Measurements from ENCODE around the gene IFNG-AS1. TPM values are rescaled to one million over a fixed set of nuclear protein-coding genes. Genes with fewer than 3 reads are reported as not detected.

IFNG-AS1 gene
- total RNA-seq, 2 experiments from 2014 or later: 15.7 to 36.8 TPM

- no peak overlapping the region for H3K4me3 ChIP-seq (ENCODE audit: low read depth, low read length, poor library complexity, severe bottlenecking)
- H4K20me1 ChIP-seq (ENCODE audit: insufficient read depth, low read length): no peaks in the 10 kb centered on the region
- H3K79me2 ChIP-seq (ENCODE audit: insufficient read depth, low read depth, low read length): no peaks in the 10 kb centered on the region
- peaks cover 5% of the 10 kb centered on the region; the same call in 1 of the 2 replicates for H3K36me3 ChIP-seq (ENCODE audit: insufficient read depth, low read length)
- H2AFZ ChIP-seq (ENCODE audit: low read length): no peak overlapping the region
- peak; percentile 68 for DNase-seq (ENCODE audit: low spot score)
- TF ChIP-seq CTCF (conservative IDR thresholded peaks at IDR 0.05; ENCODE audit: low read length) (peak; percentile 99), EZH2phosphoT487 (IDR thresholded peaks at IDR 0.05; ENCODE audit: borderline replicate concordance, low read depth, low read length) (no peak)
- H3K4me1 ChIP-seq (ENCODE audit: insufficient read depth, low read length, poor library complexity, severe bottlenecking): no peaks in the 10 kb centered on the region
- BruUV-seq (replicated peaks): TSS peak; percentile 3
- no peak overlapping the region for H3K4me2 ChIP-seq (ENCODE audit: low read length)
- no peak overlapping the region for H3K27ac ChIP-seq (ENCODE audit: low read depth, low read length, poor library complexity, severe bottlenecking)
- POLR2A ChIA-PET: interaction anchor here (0.5 to 0.7 kb wide), 3 partner anchors 231 to 554 kb away, joined by 3 to 4 read pairs (median 3); no protein-coding TSS in a partner anchor
- CTCF ChIA-PET (ENCODE audit: unreplicated experiment): no interaction called here
- no peaks in the 10 kb centered on the region for H3K9me3 ChIP-seq (ENCODE audit: low read length)
- no peaks in the 10 kb centered on the region for H3K9me2 ChIP-seq (ENCODE audit: insufficient read depth, low read length)
- intact Hi-C loops (cut with micrococcal nuclease; ENCODE audit: unreplicated experiment): loop anchor here (1.0 to 2.0 kb wide), 2 partner anchors 182 to 278 kb away; no protein-coding TSS in a partner anchor
Observed at GRCh38 chr12:68040450-68041075, 51.3 kb downstream of the IFNG-AS1 start.

- intact Hi-C loops (cut with micrococcal nuclease; ENCODE audit: unreplicated experiment): no loop called here
- POLR2A ChIA-PET: interaction anchor here (0.5 kb wide), 1 partner anchor 739 kb away, joined by 4 read pairs; no protein-coding TSS in a partner anchor
- H2AFZ ChIP-seq (ENCODE audit: low read length): no peak overlapping the region
- DNase-seq (ENCODE audit: low spot score): peak; percentile 22
- H3K36me3 ChIP-seq (ENCODE audit: insufficient read depth, low read length): no peaks in the 10 kb centered on the region
- no peaks in the 10 kb centered on the region for H3K9me2 ChIP-seq (ENCODE audit: insufficient read depth, low read length)
- no peak overlapping the region for H3K4me2 ChIP-seq (ENCODE audit: low read length)
- CTCF ChIA-PET (ENCODE audit: unreplicated experiment): no interaction called here
- no TSS peak for BruUV-seq (replicated peaks)
- no peaks in the 10 kb centered on the region for H4K20me1 ChIP-seq (ENCODE audit: insufficient read depth, low read length)
- H3K4me3 ChIP-seq (ENCODE audit: low read depth, low read length, poor library complexity, severe bottlenecking): no peak overlapping the region
- TF ChIP-seq EZH2phosphoT487 (IDR thresholded peaks at IDR 0.05; ENCODE audit: borderline replicate concordance, low read depth, low read length) (no peak), CTCF (conservative IDR thresholded peaks at IDR 0.05; ENCODE audit: low read length) (peak; percentile 46)
- H3K79me2 ChIP-seq (ENCODE audit: insufficient read depth, low read depth, low read length): no peaks in the 10 kb centered on the region
- H3K4me1 ChIP-seq (ENCODE audit: insufficient read depth, low read length, poor library complexity, severe bottlenecking): no peaks in the 10 kb centered on the region
- no peaks in the 10 kb centered on the region for H3K9me3 ChIP-seq (ENCODE audit: low read length)
- H3K27ac ChIP-seq (ENCODE audit: low read depth, low read length, poor library complexity, severe bottlenecking): no peak overlapping the region
Observed at GRCh38 chr12:68042212-68042699, 53.0 kb downstream of the IFNG-AS1 start.

GRCh38 chr12:68043435-68043834 lies 54.2 kb downstream of the IFNG-AS1 start:
- Histone ChIP-seq H3K4me3 (ENCODE audit: low read depth, low read length, poor library complexity, severe bottlenecking) (no peak overlapping the region), H3K36me3 (ENCODE audit: insufficient read depth, low read length) (0 out of 2 replicates have a peak, but pooled peaks cover under 1% of the 10 kb centered on the region), H2AFZ (ENCODE audit: low read length) (no peak overlapping the region), H3K4me2 (ENCODE audit: low read length) (no peak overlapping the region), H3K79me2 (ENCODE audit: insufficient read depth, low read depth, low read length) (no peaks in the 10 kb centered on the region), H3K9me3 (ENCODE audit: low read length) (no peaks in the 10 kb centered on the region), H3K4me1 (ENCODE audit: insufficient read depth, low read length, poor library complexity, severe bottlenecking) (no peaks in the 10 kb centered on the region), H3K27ac (ENCODE audit: low read depth, low read length, poor library complexity, severe bottlenecking) (no peak overlapping the region), H4K20me1 (ENCODE audit: insufficient read depth, low read length) (no peaks in the 10 kb centered on the region), H3K9me2 (ENCODE audit: insufficient read depth, low read length) (no peaks in the 10 kb centered on the region)
- intact Hi-C loops (cut with micrococcal nuclease; ENCODE audit: unreplicated experiment): no loop called here
- ChIA-PET POLR2A (interaction anchor here (0.6 to 1.5 kb wide), 3 partner anchors 15 to 241 kb away, joined by 3 to 5 read pairs (median 3); no protein-coding TSS in a partner anchor), CTCF (ENCODE audit: unreplicated experiment) (no interaction called here)
- no peak for DNase-seq (ENCODE audit: low spot score)
- no TSS peak for BruUV-seq (replicated peaks)
- TF ChIP-seq CTCF (conservative IDR thresholded peaks at IDR 0.05; ENCODE audit: low read length) (no peak), EZH2phosphoT487 (IDR thresholded peaks at IDR 0.05; ENCODE audit: borderline replicate concordance, low read depth, low read length) (no peak)

Data from OCI-LY7 (cell line).